Measurements from ENCODE around the gene DNAJA4. TPM values are rescaled to one million over a fixed set of nuclear protein-coding genes. Genes with fewer than 3 reads are reported as not detected.
"Not testable (repeated sequence)": the region's sequence is repeated elsewhere in the genome, so short reads cannot be mapped to it uniquely, and the experiment has no call there.

DNAJA4 gene
- total RNA-seq, 4 donors from 2014 or later = 9.9 to 33.9 (median 24.5) TPM

DNA sequence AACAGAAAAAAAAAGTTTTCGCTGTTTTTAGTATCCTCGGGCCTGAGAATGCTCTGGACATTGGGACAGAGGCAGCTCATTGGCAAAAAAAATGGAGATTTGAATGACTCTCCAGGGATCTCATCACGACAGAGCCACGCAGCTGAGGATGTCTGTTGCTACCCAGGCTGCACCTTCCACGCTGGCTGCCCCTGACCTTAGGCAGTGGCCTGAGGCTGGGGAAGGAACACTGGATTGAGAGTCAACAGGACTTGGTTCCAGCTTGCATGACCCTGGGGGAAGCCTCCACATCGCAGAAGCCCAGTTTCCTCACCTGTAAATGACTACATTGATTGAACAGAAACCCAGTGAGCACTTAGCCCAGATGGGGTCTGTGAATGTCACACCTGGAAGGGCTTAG lies 21.3 kb upstream of the DNAJA4 start:
- no peak for ATAC-seq
- WGBS, 2 donors (ENCODE audit: low coverage in 1 of 2) = 17 to 66% methylated on average over 1 to 6 of the region's 6 CpGs
- Histone ChIP-seq H3K27me3 (no peaks in the 10 kb centered on the region), H3K4me3 (no peak overlapping the region), H3K36me3 (no peaks in the 10 kb centered on the region), H3K27ac (no peak overlapping the region), H3K4me1 (peaks cover 0 to 6% (median 0%) of the 10 kb centered on the region in 3 donors), H3K9me3 (no peaks in the 10 kb centered on the region)
- TF ChIP-seq, protein P1, sequence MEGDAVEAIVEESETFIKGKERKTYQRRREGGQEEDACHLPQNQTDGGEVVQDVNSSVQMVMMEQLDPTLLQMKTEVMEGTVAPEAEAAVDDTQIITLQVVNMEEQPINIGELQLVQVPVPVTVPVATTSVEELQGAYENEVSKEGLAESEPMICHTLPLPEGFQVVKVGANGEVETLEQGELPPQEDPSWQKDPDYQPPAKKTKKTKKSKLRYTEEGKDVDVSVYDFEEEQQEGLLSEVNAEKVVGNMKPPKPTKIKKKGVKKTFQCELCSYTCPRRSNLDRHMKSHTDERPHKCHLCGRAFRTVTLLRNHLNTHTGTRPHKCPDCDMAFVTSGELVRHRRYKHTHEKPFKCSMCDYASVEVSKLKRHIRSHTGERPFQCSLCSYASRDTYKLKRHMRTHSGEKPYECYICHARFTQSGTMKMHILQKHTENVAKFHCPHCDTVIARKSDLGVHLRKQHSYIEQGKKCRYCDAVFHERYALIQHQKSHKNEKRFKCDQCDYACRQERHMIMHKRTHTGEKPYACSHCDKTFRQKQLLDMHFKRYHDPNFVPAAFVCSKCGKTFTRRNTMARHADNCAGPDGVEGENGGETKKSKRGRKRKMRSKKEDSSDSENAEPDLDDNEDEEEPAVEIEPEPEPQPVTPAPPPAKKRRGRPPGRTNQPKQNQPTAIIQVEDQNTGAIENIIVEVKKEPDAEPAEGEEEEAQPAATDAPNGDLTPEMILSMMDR (IDR thresholded peaks at IDR 0.05) = no peak
- TF ChIP-seq POLR2AphosphoS5 (IDR thresholded peaks at IDR 0.05) (no peak), EP300 (IDR thresholded peaks at IDR 0.05) (no peak), POLR2A (IDR thresholded peaks at IDR 0.05) (no peak)

DNA sequence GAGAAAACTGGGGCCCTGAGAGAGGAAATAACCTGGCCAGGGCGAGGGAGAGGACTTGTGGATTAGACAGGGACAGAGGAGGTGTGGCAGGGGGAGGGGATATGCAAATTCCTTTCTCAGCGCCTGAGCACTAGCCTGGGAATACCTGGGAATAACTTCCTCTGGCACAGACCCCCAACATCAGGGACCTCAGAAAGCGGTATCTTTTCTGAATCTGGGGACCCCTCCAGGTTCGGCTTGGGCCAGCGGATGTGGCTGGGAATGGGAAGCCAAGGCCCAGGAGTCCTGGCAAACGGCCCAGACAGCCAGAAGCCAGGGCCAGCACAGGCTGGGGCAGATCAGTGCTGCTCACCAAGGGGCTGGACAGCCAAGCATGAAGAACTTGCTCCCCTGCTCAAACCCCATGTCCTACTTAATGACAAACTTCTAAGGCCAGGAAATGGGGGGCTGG lies 20.8 kb upstream of the DNAJA4 start:
- Histone ChIP-seq H3K4me1 (peaks cover 0 to 6% (median 0%) of the 10 kb centered on the region in 3 donors), H3K9me3 (no peaks in the 10 kb centered on the region), H3K36me3 (no peaks in the 10 kb centered on the region), H3K27ac (no peak overlapping the region), H3K27me3 (no peaks in the 10 kb centered on the region), H3K4me3 (no peak overlapping the region)
- 39 to 76% methylated on average over 2 to 6 of the region's 6 CpGs for WGBS, 2 donors (ENCODE audit: low coverage in 1 of 2)
- TF ChIP-seq EP300 (IDR thresholded peaks at IDR 0.05) (no peak), POLR2AphosphoS5 (IDR thresholded peaks at IDR 0.05) (no peak), POLR2A (IDR thresholded peaks at IDR 0.05) (no peak)
- TF ChIP-seq, protein P1 (IDR thresholded peaks at IDR 0.05) = no peak
- ATAC-seq = no peak

DNA sequence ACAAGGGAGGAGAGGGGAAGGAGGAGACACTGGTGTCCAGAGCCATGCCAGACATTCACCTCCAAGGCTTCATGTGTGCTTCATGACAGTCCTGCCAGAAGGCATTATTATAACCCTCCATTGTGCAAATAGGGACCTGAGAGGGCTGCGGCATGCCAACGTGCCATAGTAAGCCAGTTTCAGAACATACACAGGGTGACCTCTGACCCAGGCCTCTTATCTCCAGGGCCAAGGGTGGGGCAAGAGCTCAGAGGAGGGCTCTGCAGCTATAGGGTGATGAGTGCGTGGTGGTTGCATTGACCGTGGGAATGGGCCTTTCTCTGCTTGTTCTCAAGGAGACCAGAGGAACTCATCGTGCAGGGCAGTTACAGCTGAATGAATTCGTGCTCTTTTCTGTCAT lies 20.3 kb upstream of the DNAJA4 start:
- no peak overlapping the region for H3K4me3 ChIP-seq
- no peak for TF ChIP-seq POLR2A (IDR thresholded peaks at IDR 0.05)
- TF ChIP-seq POLR2AphosphoS5 (IDR thresholded peaks at IDR 0.05) = no peak
- TF ChIP-seq, protein P1 (IDR thresholded peaks at IDR 0.05) = no peak
- TF ChIP-seq EP300 (IDR thresholded peaks at IDR 0.05) = no peak

DNA sequence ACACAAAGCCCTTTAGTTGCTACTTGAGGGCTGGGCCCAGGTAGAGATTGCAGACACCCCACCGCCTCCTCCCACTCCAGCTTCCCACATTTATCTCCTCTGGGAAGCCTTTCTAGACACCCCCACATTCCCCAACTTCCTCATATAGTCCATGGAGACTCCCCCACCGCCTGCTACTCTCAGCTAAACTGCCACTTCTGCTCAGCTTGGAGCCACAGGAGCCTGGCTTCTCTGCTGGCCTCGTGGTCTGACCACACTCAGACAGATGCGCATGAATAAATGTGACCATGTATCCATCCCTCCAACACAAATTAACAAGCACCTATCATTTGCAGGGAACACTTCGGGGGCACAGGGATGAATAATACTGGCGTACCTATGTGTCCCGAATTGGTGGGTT lies 19.5 kb upstream of the DNAJA4 start:
- Histone ChIP-seq H3K4me1 (peaks cover 0 to 6% (median 0%) of the 10 kb centered on the region in 3 donors), H3K9me3 (no peaks in the 10 kb centered on the region), H3K36me3 (no peaks in the 10 kb centered on the region), H3K27ac (no peak overlapping the region), H3K27me3 (no peaks in the 10 kb centered on the region), H3K4me3 (no peak overlapping the region)
- no peak for ATAC-seq
- TF ChIP-seq, protein P1 (IDR thresholded peaks at IDR 0.05) = no peak
- 70 to 88% methylated on average over 2 to 4 of the region's 7 CpGs for WGBS, 2 donors (ENCODE audit: low coverage in 1 of 2)

More for the DNA sequence above, 20.3 kb upstream of the DNAJA4 start:
- Histone ChIP-seq H3K9me3 (no peaks in the 10 kb centered on the region), H3K27me3 (no peaks in the 10 kb centered on the region), H3K27ac (no peak overlapping the region), H3K4me1 (peaks cover 0 to 6% (median 0%) of the 10 kb centered on the region in 3 donors), H3K36me3 (no peaks in the 10 kb centered on the region)
- no peak for ATAC-seq
- 84 to 96% methylated on average over 4 to 6 of the region's 6 CpGs for WGBS, 2 donors (ENCODE audit: low coverage in 1 of 2)

DNA sequence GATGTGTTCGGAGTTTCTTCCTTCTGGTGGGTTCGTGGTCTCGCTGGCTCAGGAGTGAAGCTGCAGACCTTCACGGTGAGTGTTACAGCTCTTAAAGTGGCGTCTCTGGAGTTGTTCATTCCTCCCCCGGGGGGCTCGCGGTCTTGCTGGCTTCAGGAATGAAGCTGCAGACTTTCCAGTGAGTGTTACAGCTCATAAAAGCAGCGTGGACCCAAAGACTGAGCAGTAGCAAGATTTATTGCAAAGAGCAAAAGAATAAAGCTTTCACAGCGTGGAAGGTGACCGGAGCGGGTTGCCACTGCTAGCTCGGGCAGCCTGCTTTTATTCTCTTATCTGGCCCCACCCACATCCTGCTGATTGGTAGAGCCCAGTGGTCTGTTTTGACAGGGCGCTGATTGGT lies 19.0 kb upstream of the DNAJA4 start:
- ATAC-seq, H3K9me3 ChIP-seq, H3K4me1 ChIP-seq, H3K4me3 ChIP-seq, H3K27me3 ChIP-seq, H3K27ac ChIP-seq, H3K36me3 ChIP-seq: not testable (repeated sequence)
- WGBS, 2 donors (ENCODE audit: low coverage in 1 of 2) = 85% methylated on average over 4 of the region's 14 CpGs; no CpG with 5 or more reads in 1 of the 2 donors

DNA sequence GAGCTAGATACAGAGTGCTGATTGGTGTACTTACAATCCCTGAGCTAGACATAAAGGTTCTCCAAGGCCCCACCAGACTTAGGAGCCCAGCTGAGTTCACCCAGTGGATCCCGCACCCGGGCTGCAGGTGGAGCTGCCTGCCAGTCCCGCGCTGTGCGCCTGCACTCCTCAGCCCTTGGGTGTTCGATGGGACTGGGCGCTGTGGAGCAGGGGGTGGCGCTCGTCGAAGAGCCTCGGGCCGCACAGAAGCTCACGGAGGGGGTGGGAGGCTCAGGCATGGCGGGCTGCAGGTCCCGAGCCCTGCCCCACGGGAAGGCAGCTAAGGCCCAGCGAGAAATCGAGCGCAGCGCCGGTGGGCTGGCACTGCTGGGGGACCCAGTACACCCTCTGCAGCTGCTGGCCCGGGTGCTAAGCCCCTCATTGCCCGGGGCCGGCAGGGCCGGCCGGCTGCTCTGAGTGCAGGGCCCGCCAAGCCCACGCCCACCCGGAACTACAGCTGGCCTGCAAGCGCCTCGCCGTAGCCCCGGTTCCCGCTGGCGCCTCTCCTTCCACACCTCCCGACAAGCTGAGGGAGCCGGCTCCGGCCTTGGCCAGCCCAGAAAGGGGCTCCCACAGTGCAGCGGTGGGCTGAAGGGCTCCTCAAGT lies 18.3 kb upstream of the DNAJA4 start:
- not testable (repeated sequence) for H3K36me3 ChIP-seq, H3K4me1 ChIP-seq, ATAC-seq, H3K27me3 ChIP-seq, H3K4me3 ChIP-seq, H3K9me3 ChIP-seq, H3K27ac ChIP-seq
- WGBS, 2 donors (ENCODE audit: low coverage in 1 of 2) = 100% methylated on average over 1 of the region's 39 CpGs; no CpG with 5 or more reads in 1 of the 2 donors

All from gastroesophageal sphincter (tissue), 4 donors.